ENCODE data around the gene RFK.

GRCh38 chr9:76433836-76434235 lies 39.6 kb upstream of the RFK start:
- TF ChIP-seq, protein P1, sequence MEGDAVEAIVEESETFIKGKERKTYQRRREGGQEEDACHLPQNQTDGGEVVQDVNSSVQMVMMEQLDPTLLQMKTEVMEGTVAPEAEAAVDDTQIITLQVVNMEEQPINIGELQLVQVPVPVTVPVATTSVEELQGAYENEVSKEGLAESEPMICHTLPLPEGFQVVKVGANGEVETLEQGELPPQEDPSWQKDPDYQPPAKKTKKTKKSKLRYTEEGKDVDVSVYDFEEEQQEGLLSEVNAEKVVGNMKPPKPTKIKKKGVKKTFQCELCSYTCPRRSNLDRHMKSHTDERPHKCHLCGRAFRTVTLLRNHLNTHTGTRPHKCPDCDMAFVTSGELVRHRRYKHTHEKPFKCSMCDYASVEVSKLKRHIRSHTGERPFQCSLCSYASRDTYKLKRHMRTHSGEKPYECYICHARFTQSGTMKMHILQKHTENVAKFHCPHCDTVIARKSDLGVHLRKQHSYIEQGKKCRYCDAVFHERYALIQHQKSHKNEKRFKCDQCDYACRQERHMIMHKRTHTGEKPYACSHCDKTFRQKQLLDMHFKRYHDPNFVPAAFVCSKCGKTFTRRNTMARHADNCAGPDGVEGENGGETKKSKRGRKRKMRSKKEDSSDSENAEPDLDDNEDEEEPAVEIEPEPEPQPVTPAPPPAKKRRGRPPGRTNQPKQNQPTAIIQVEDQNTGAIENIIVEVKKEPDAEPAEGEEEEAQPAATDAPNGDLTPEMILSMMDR (IDR thresholded peaks at IDR 0.05) = no peak
- TF ChIP-seq POLR2A (IDR thresholded peaks at IDR 0.05) (no peak), POLR2AphosphoS5 (IDR thresholded peaks at IDR 0.05) (no peak), EP300 (IDR thresholded peaks at IDR 0.05) (no peak)

All from sigmoid colon (tissue), 4 donors.